ENCODE data around the gene HIBADH. TPM values are rescaled to one million over a fixed set of nuclear protein-coding genes. Genes with fewer than 3 reads are reported as not detected.
"Not testable (repeated sequence)": the region's sequence is repeated elsewhere in the genome, so short reads cannot be mapped to it uniquely, and the experiment has no call there.

The HIBADH gene
- total and polyA plus RNA-seq, 7 experiments from 2014 or later, result 8.0 to 46.2 (median 14.7) TPM

DNA sequence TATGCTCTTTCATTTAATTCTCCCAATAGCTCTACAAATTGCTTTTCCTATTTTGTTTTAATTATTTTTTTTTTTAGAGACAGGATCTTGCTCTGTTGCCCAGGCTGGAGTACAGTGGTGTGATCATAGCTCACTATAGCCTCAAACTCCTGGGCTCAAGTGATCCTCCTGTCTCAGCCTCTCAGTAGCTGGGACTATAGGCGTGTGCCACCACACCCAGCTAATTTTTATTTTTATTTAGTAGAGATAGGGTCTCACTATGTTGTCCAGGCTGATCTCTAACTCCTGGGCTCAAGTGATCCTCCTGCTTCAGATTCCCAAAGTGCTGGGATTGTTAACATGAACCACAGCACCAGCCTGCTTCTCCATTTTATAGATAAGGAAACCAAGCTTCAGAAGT is 151.3 kb downstream of the HIBADH start:
- H3K4me1 ChIP-seq (ENCODE audit: control insufficient read depth in 2 of 2, insufficient read depth in 2 of 2, low read length in 2 of 2); H3K4me3 Mint-ChIP-seq; H3K9me3 ChIP-seq (ENCODE audit: control insufficient read depth in 2 of 3, low read length in 3 of 3); H3K4me1 Mint-ChIP-seq; H3K27me3 Mint-ChIP-seq; H3K4me3 ChIP-seq (ENCODE audit: low read length); POLR2A ChIA-PET; H3K27me3 ChIP-seq (ENCODE audit: control insufficient read depth in 2 of 2, insufficient read depth in 2 of 2, low read length in 2 of 2); intact Hi-C loops (cut with micrococcal nuclease); H3K36me3 ChIP-seq (ENCODE audit: control insufficient read depth in 2 of 3, insufficient read depth in 3 of 3, low read length in 3 of 3); ATAC-seq; CTCF ChIA-PET; H3K27ac ChIP-seq (ENCODE audit: low read depth, low read length); H3K27ac Mint-ChIP-seq; DNase-seq: not testable (repeated sequence)
- H3K9me3 Mint-ChIP-seq, result peaks cover 0 to 18% (median 6%) of the 10 kb centered on the region in 11 donors
- H3K36me3 Mint-ChIP-seq, result peaks cover 0 to 13% (median 6%) of the 10 kb centered on the region in 5 donors

GRCh38 chr7:27510541-27510940 is 152.1 kb downstream of the HIBADH start:
- ChIA-PET CTCF (no interaction called here), POLR2A (no interaction called here)
- peaks cover 0 to 5% (median 0%) of the 10 kb centered on the region in 3 experiments for H3K9me3 ChIP-seq (ENCODE audit: control insufficient read depth in 2 of 3, low read length in 3 of 3)
- no peaks in the 10 kb centered on the region for H3K27me3 Mint-ChIP-seq
- H3K4me1 ChIP-seq (ENCODE audit: control insufficient read depth in 2 of 2, insufficient read depth in 2 of 2, low read length in 2 of 2), result no peaks in the 10 kb centered on the region
- ATAC-seq, result no peak
- H3K36me3 ChIP-seq (ENCODE audit: control insufficient read depth in 2 of 3, insufficient read depth in 3 of 3, low read length in 3 of 3), result no peaks in the 10 kb centered on the region
- DNase-seq, result no peak
- H3K27ac Mint-ChIP-seq, result no peak overlapping the region
- peaks cover 0 to 7% (median 6%) of the 10 kb centered on the region in 5 donors for H3K36me3 Mint-ChIP-seq
- H3K27me3 ChIP-seq (ENCODE audit: control insufficient read depth in 2 of 2, insufficient read depth in 2 of 2, low read length in 2 of 2), result no peaks in the 10 kb centered on the region
- intact Hi-C loops (cut with micrococcal nuclease), result no loop called here
- H3K27ac ChIP-seq (ENCODE audit: low read depth, low read length), result no peak overlapping the region
- H3K4me3 ChIP-seq (ENCODE audit: low read length), result no peak overlapping the region
- no peaks in the 10 kb centered on the region for H3K4me1 Mint-ChIP-seq
- H3K9me3 Mint-ChIP-seq, result peaks cover 0 to 20% (median 6%) of the 10 kb centered on the region in 11 donors
- no peak overlapping the region for H3K4me3 Mint-ChIP-seq

- DNase-seq; H3K4me1 Mint-ChIP-seq; H3K9me3 ChIP-seq (ENCODE audit: control insufficient read depth in 2 of 3, low read length in 3 of 3); H3K27me3 Mint-ChIP-seq; POLR2A ChIA-PET; intact Hi-C loops (cut with micrococcal nuclease); ATAC-seq; CTCF ChIA-PET; H3K36me3 ChIP-seq (ENCODE audit: control insufficient read depth in 2 of 3, insufficient read depth in 3 of 3, low read length in 3 of 3); H3K27me3 ChIP-seq (ENCODE audit: control insufficient read depth in 2 of 2, insufficient read depth in 2 of 2, low read length in 2 of 2); H3K27ac ChIP-seq (ENCODE audit: low read depth, low read length); H3K36me3 Mint-ChIP-seq; H3K4me1 ChIP-seq (ENCODE audit: control insufficient read depth in 2 of 2, insufficient read depth in 2 of 2, low read length in 2 of 2); H3K4me3 ChIP-seq (ENCODE audit: low read length); H3K27ac Mint-ChIP-seq; H3K4me3 Mint-ChIP-seq: not testable (repeated sequence)
- H3K9me3 Mint-ChIP-seq, result peaks cover 0 to 18% (median 2%) of the 10 kb centered on the region in 11 donors
Measured at GRCh38 chr7:27501879-27502278, 160.8 kb downstream of the HIBADH start.

- intact Hi-C loops (cut with micrococcal nuclease), result no loop called here
- H3K36me3 Mint-ChIP-seq, result no peaks in the 10 kb centered on the region
- no peaks in the 10 kb centered on the region for H3K4me1 Mint-ChIP-seq
- CTCF ChIA-PET, result no interaction called here
- peaks cover 0 to 14% (median 2%) of the 10 kb centered on the region in 11 donors for H3K9me3 Mint-ChIP-seq
- DNase-seq (no peak), ATAC-seq (no peak)
- H3K9me3 ChIP-seq (ENCODE audit: control insufficient read depth in 2 of 3, low read length in 3 of 3), result no peaks in the 10 kb centered on the region
- no peak overlapping the region for H3K4me3 Mint-ChIP-seq
- no peak overlapping the region for H3K27ac Mint-ChIP-seq
- H3K36me3 ChIP-seq (ENCODE audit: control insufficient read depth in 2 of 3, insufficient read depth in 3 of 3, low read length in 3 of 3), result no peaks in the 10 kb centered on the region
- POLR2A ChIA-PET, result no interaction called here
- H3K27me3 Mint-ChIP-seq, result no peaks in the 10 kb centered on the region
- H3K27me3 ChIP-seq (ENCODE audit: control insufficient read depth in 2 of 2, insufficient read depth in 2 of 2, low read length in 2 of 2), result no peaks in the 10 kb centered on the region
- H3K27ac ChIP-seq (ENCODE audit: low read depth, low read length), result no peak overlapping the region
- no peaks in the 10 kb centered on the region for H3K4me1 ChIP-seq (ENCODE audit: control insufficient read depth in 2 of 2, insufficient read depth in 2 of 2, low read length in 2 of 2)
- H3K4me3 ChIP-seq (ENCODE audit: low read length), result no peak overlapping the region
Measured at GRCh38 chr7:27501001-27501400, 161.7 kb downstream of the HIBADH start.

GRCh38 chr7:27492224-27492623 is 170.5 kb downstream of the HIBADH start:
- Histone ChIP-seq H3K27ac (ENCODE audit: low read depth, low read length) (no peak overlapping the region), H3K4me3 (ENCODE audit: low read length) (no peak overlapping the region), H3K9me3 (ENCODE audit: control insufficient read depth in 2 of 3, low read length in 3 of 3) (peaks cover 0 to 13% (median 0%) of the 10 kb centered on the region in 3 experiments), H3K4me1 (ENCODE audit: control insufficient read depth in 2 of 2, insufficient read depth in 2 of 2, low read length in 2 of 2) (no peaks in the 10 kb centered on the region), H3K36me3 (ENCODE audit: control insufficient read depth in 2 of 3, insufficient read depth in 3 of 3, low read length in 3 of 3) (no peaks in the 10 kb centered on the region), H3K27me3 (ENCODE audit: control insufficient read depth in 2 of 2, insufficient read depth in 2 of 2, low read length in 2 of 2) (no peaks in the 10 kb centered on the region)
- Mint-ChIP-seq H3K4me1 (peaks cover 0 to 9% (median 7%) of the 10 kb centered on the region in 7 donors), H3K9me3 (peaks cover 0 to 22% (median 8%) of the 10 kb centered on the region in 11 donors), H3K27ac (no peak overlapping the region), H3K27me3 (peaks cover 5 to 12% (median 8%) of the 10 kb centered on the region in 5 donors), H3K36me3 (peaks cover 0 to 12% (median 9%) of the 10 kb centered on the region in 5 donors), H3K4me3 (no peak overlapping the region)
- DNase-seq (no peak), ATAC-seq (no peak)
- intact Hi-C loops (cut with micrococcal nuclease), result no loop called here
- ChIA-PET POLR2A (no interaction called here), CTCF (no interaction called here)

DNA sequence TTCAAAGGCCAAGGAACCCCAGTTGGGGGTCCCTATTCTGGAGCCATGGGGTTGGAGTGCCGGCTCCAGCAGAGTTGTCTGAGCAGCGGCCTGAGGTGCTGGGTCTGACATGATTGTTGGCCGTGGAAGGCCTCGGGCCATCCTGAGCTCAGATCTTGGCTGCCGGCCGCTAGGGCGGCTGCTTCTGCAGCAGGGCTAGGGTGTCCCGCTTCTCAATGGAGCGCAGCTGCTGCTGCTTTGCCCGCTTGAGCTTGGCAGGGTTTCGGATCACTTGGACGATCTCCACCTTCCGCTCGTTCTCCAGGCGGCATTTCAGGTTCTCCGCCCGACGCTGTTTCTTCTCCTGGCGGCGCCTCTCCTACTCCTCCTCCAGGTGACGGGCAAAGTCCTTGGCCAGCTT is 171.1 kb downstream of the HIBADH start:
- POLR2A ChIA-PET, result no interaction called here
- H3K9me3 Mint-ChIP-seq, result peaks cover 0 to 22% (median 8%) of the 10 kb centered on the region in 11 donors
- no peak overlapping the region for H3K4me3 ChIP-seq (ENCODE audit: low read length)
- H3K36me3 Mint-ChIP-seq, result peaks cover 0 to 12% (median 9%) of the 10 kb centered on the region in 5 donors
- H3K4me3 Mint-ChIP-seq, result no peak overlapping the region
- H3K4me1 ChIP-seq (ENCODE audit: control insufficient read depth in 2 of 2, insufficient read depth in 2 of 2, low read length in 2 of 2), result no peaks in the 10 kb centered on the region
- no peak for DNase-seq
- no peak for ATAC-seq
- intact Hi-C loops (cut with micrococcal nuclease), result no loop called here
- no peaks in the 10 kb centered on the region for H3K36me3 ChIP-seq (ENCODE audit: control insufficient read depth in 2 of 3, insufficient read depth in 3 of 3, low read length in 3 of 3)
- H3K27me3 ChIP-seq (ENCODE audit: control insufficient read depth in 2 of 2, insufficient read depth in 2 of 2, low read length in 2 of 2), result no peaks in the 10 kb centered on the region
- H3K27me3 Mint-ChIP-seq, result peaks cover 5 to 12% (median 8%) of the 10 kb centered on the region in 5 donors
- peaks cover 0 to 9% (median 7%) of the 10 kb centered on the region in 7 donors for H3K4me1 Mint-ChIP-seq
- CTCF ChIA-PET, result interaction anchor here (0.6 kb wide), 1 partner anchor 1945 kb away, joined by 3 read pairs; no protein-coding TSS in a partner anchor
- no peak overlapping the region for H3K27ac ChIP-seq (ENCODE audit: low read depth, low read length)
- peaks cover 0 to 13% (median 0%) of the 10 kb centered on the region in 3 experiments for H3K9me3 ChIP-seq (ENCODE audit: control insufficient read depth in 2 of 3, low read length in 3 of 3)
- no peak overlapping the region for H3K27ac Mint-ChIP-seq

DNA sequence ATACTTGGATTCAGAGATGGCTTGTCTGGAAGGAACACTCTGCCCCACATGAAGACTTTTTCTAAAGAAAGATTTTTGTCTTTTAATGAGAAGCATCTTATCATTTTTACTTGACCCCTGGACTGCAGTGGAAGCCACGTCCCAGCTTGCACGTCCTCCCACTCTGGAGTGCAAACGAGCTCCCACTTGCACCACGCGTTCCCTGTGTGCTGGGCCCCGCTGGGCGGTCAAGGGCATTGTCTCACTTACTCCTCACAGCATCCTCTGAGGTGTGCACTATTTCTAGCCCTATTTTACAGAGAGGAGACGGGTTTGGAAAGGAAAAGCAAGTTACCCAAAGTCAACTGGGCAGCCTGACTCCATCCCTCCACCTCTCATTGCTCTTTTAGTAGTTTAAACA is 175.2 kb downstream of the HIBADH start:
- Mint-ChIP-seq H3K36me3 (no peaks in the 10 kb centered on the region), H3K9me3 (peaks cover 0 to 13% (median 4%) of the 10 kb centered on the region in 11 donors), H3K27me3 (peaks cover 5 to 12% (median 8%) of the 10 kb centered on the region in 5 donors), H3K27ac (no peak overlapping the region), H3K4me1 (peaks cover 0 to 9% (median 7%) of the 10 kb centered on the region in 7 donors), H3K4me3 (no peak overlapping the region)
- POLR2A ChIA-PET, result no interaction called here
- H3K27me3 ChIP-seq (ENCODE audit: control insufficient read depth in 2 of 2, insufficient read depth in 2 of 2, low read length in 2 of 2), result no peaks in the 10 kb centered on the region
- ATAC-seq (no peak), DNase-seq (no peak)
- H3K36me3 ChIP-seq (ENCODE audit: control insufficient read depth in 2 of 3, insufficient read depth in 3 of 3, low read length in 3 of 3), result no peaks in the 10 kb centered on the region
- H3K27ac ChIP-seq (ENCODE audit: low read depth, low read length), result no peak overlapping the region
- H3K4me1 ChIP-seq (ENCODE audit: control insufficient read depth in 2 of 2, insufficient read depth in 2 of 2, low read length in 2 of 2), result no peaks in the 10 kb centered on the region
- H3K9me3 ChIP-seq (ENCODE audit: control insufficient read depth in 2 of 3, low read length in 3 of 3), result peaks cover 0 to 13% (median 0%) of the 10 kb centered on the region in 3 experiments
- CTCF ChIA-PET, result no interaction called here
- intact Hi-C loops (cut with micrococcal nuclease), result no loop called here
- no peak overlapping the region for H3K4me3 ChIP-seq (ENCODE audit: low read length)
